PFSK-1 (cell line): ENCODE data around the gene GABARAPL2.

Experiments
- FOXP2 ChIP-seq: optimal IDR thresholded peaks from 2 replicates; pipeline ENCODE3; 2011; ENCODE audit warnings: borderline replicate concordance, control low read depth, inconsistent platforms; ENCODE audit not compliant: insufficient read depth; ENCODE audit errors: extremely low read length, extremely low read depth
- POLR2AphosphoS5 ChIP-seq: IDR thresholded peaks from 2 replicates; pipeline ENCODE4 v1.6.1; 2012; ENCODE audit warnings: low read depth, mild to moderate bottlenecking, control low read depth, low read length, moderate library complexity
- REST ChIP-seq, 2 experiments: IDR thresholded peaks; 2 replicates each; pipeline versions ENCODE4 v1.6.1 to v1.8.0; 2011 to 2012; ENCODE audit warnings: low read depth in 2 of 2, low read length in 2 of 2, control low read depth in 1 of 2, inconsistent platforms in 1 of 2, mild to moderate bottlenecking in 1 of 2, moderate library complexity in 1 of 2; ENCODE audit not compliant: insufficient read depth in 1 of 2

GRCh38 chr16:75534560-75535205, 31.5 kb upstream of the GABARAPL2 start:
- TF ChIP-seq POLR2AphosphoS5 (no peak), REST (IDR thresholded peaks at IDR 0.05; ENCODE audit: insufficient read depth in 1 of 2, low read depth in 2 of 2, low read length in 2 of 2) (no peak), FOXP2 (no peak)
